ENCODE results near the gene FXYD7.

GRCh38 chr19:35115177-35115951 is 27.7 kb upstream of the FXYD7 start, which contains the start of gene FXYD3:
- no peak for TF ChIP-seq CTCF (conservative IDR thresholded peaks at IDR 0.05)
- no peak for TF ChIP-seq ZFX (IDR thresholded peaks at IDR 0.05)

Measured in C4-2B (cell line).